ENCODE data around the gene PROS1.
"Not testable (repeated sequence)": the region's sequence is repeated elsewhere in the genome, so short reads cannot be mapped to it uniquely, and the experiment has no call there.

DNA sequence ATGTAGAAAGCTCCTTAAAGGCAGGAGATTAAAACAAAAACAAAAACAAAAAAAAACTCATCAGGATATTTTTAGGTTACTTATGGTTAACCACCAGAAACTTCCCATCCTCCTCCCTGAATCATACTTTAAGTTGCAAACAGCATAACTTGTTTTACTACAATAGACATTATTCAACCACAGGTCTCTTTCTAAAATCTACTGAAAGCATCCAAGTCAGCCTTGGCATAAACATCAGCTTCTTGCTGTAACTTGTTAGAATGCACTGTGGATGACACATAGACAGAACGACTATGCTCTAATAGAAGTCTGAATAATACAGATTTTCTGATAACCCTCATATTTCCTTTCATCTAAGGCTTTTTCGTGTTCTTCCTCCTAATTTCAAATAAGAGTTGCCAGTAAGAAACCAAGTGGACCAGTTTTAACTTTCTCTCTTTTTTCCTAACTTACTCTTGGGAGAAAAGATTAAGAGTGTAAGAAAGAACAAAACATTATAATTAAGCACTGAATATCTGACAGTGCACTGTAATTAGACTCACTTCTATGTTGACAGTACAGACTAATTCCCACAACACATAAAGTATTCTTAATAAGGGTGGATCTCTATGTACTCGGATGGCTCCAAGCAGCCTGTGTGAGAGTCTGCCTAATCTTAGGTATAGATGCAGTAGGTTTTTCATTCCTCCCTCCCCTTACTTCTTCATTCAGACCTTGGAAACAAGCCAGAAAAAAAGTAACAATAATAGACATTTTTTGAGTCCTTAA is 95.3 kb downstream of the PROS1 start:
- TF ChIP-seq RAD21 (IDR thresholded peaks at IDR 0.05 in 1 of 2, conservative IDR thresholded peaks at IDR 0.05 in 1 of 2; ENCODE audit: low read depth in 2 of 2, low read length in 2 of 2); POLR2A (IDR thresholded peaks at IDR 0.05; ENCODE audit: control extremely low read depth in 1 of 2, low read depth in 2 of 2, low read length in 2 of 2); JUND (IDR thresholded peaks at IDR 0.05; ENCODE audit: low read length); CHD1 (IDR thresholded peaks at IDR 0.05; ENCODE audit: low read depth, low read length); JUN (IDR thresholded peaks at IDR 0.05; ENCODE audit: low read depth, low read length); POU5F1 (IDR thresholded peaks at IDR 0.05; ENCODE audit: low read depth, low read length); EZH2 (IDR thresholded peaks at IDR 0.05; ENCODE audit: low read depth, low read length, severe bottlenecking): not testable (repeated sequence)
- TF ChIP-seq, protein P1, sequence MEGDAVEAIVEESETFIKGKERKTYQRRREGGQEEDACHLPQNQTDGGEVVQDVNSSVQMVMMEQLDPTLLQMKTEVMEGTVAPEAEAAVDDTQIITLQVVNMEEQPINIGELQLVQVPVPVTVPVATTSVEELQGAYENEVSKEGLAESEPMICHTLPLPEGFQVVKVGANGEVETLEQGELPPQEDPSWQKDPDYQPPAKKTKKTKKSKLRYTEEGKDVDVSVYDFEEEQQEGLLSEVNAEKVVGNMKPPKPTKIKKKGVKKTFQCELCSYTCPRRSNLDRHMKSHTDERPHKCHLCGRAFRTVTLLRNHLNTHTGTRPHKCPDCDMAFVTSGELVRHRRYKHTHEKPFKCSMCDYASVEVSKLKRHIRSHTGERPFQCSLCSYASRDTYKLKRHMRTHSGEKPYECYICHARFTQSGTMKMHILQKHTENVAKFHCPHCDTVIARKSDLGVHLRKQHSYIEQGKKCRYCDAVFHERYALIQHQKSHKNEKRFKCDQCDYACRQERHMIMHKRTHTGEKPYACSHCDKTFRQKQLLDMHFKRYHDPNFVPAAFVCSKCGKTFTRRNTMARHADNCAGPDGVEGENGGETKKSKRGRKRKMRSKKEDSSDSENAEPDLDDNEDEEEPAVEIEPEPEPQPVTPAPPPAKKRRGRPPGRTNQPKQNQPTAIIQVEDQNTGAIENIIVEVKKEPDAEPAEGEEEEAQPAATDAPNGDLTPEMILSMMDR (IDR thresholded peaks at IDR 0.05; ENCODE audit: control extremely low read depth in 1 of 3, insufficient read depth in 1 of 3, low read depth in 1 of 3, low read length in 3 of 3): not testable (repeated sequence)
